Keratinocyte (primary cell): ENCODE measurements around the gene ALPK1. TPM values are rescaled to one million over a fixed set of nuclear protein-coding genes. Genes with fewer than 3 reads are reported as not detected.
A peak's percentile ranks its signal among the peaks of the same experiment; 100 is the strongest.

Source experiments
- DNase-seq: peaks from one replicate; pipeline ENCODE4 v3.0.0-alpha.2; 2011; ENCODE audit warnings: low read depth, missing footprints, low spot score
- FAIRE-seq: peaks from 2 replicates; lab custom pipeline; 2011; peaks lifted over from hg19 to GRCh38; lab: Jason Lieb, UNC
- H2AFZ ChIP-seq: 2 replicates; pipeline ENCODE4 v1.6.0; 2012; ENCODE audit warnings: low read length, control low read depth, inconsistent platforms; ENCODE audit not compliant: control insufficient read depth
- H3K27ac ChIP-seq: 2 replicates; pipeline ENCODE4 v1.5.1; 2011; ENCODE audit warnings: low read length; ENCODE audit not compliant: control insufficient read depth, insufficient read depth
- H3K27me3 ChIP-seq: 3 replicates; pipeline ENCODE4 v1.6.0; 2011; ENCODE audit warnings: low read length; ENCODE audit not compliant: control insufficient read depth, insufficient read depth; ENCODE audit errors: extremely low read depth
- H3K36me3 ChIP-seq, 2 experiments: 2 replicates in 1 of 2; 3 replicates in 1 of 2; pipeline ENCODE4 v1.5.1; 2011; ENCODE audit warnings: low read length in 2 of 2, mild to moderate bottlenecking in 1 of 2; ENCODE audit not compliant: control insufficient read depth in 2 of 2, insufficient read depth in 2 of 2; ENCODE audit errors: extremely low read depth in 1 of 2
- H3K4me1 ChIP-seq: 3 replicates; pipeline ENCODE4 v1.5.1; 2011; ENCODE audit warnings: low read length; ENCODE audit not compliant: control insufficient read depth, insufficient read depth; ENCODE audit errors: extremely low read depth
- H3K4me2 ChIP-seq: 3 replicates; pipeline ENCODE4 v1.6.0; 2011; ENCODE audit warnings: low read depth, low read length; ENCODE audit not compliant: control insufficient read depth, insufficient read depth; ENCODE audit errors: extremely low read depth
- H3K4me3 ChIP-seq, 3 experiments: fragments of 200-600 bp in 1 of 3; sonication (generic) in 1 of 3; 2 replicates in 2 of 3; 3 replicates in 1 of 3; pipeline ENCODE4 v1.5.1; 2011 to 2016; ENCODE audit warnings: low read length in 3 of 3, mild to moderate bottlenecking in 3 of 3, control low read depth in 2 of 3, inconsistent platforms in 1 of 3, low read depth in 1 of 3, mixed read lengths in 1 of 3, mixed run types in 1 of 3, moderate library complexity in 1 of 3; ENCODE audit not compliant: control insufficient read depth in 2 of 3, insufficient read depth in 2 of 3; ENCODE audit errors: extremely low read depth in 1 of 3
- H3K79me2 ChIP-seq: 2 replicates; pipeline ENCODE4 v1.6.0; 2012; ENCODE audit warnings: low read length; ENCODE audit not compliant: control insufficient read depth, insufficient read depth
- H3K9ac ChIP-seq: 3 replicates; pipeline ENCODE4 v1.6.0; 2011; ENCODE audit warnings: low read length; ENCODE audit not compliant: control insufficient read depth, insufficient read depth; ENCODE audit errors: extremely low read depth
- H3K9me1 ChIP-seq: 3 replicates; pipeline ENCODE4 v1.6.0; 2011; ENCODE audit warnings: low read length; ENCODE audit not compliant: control insufficient read depth, insufficient read depth; ENCODE audit errors: extremely low read depth
- H3K9me3 ChIP-seq: 2 replicates; pipeline ENCODE4 v1.5.1; 2012; ENCODE audit warnings: low read depth, low read length; ENCODE audit not compliant: control insufficient read depth
- H4K20me1 ChIP-seq: 3 replicates; pipeline ENCODE4 v1.6.0; 2011; ENCODE audit warnings: low read length; ENCODE audit not compliant: control insufficient read depth, insufficient read depth; ENCODE audit errors: extremely low read depth
- CTCF ChIP-seq, 3 experiments: IDR thresholded peaks in 1 of 3; conservative IDR thresholded peaks in 1 of 3; optimal IDR thresholded peaks in 1 of 3; 2 replicates in 2 of 3; 3 replicates in 1 of 3; pipeline versions ENCODE3 to v1.5.1; 2011; ENCODE audit warnings: low read length in 3 of 3, mild to moderate bottlenecking in 3 of 3, moderate library complexity in 2 of 3, control low read depth in 1 of 3, inconsistent platforms in 1 of 3; ENCODE audit not compliant: insufficient read depth in 2 of 3; ENCODE audit errors: extremely low read depth in 1 of 3
- EZH2 ChIP-seq: IDR thresholded peaks from one replicate; pipeline ENCODE4 v1.6.1; 2012; ENCODE audit warnings: inconsistent platforms, mild to moderate bottlenecking, low read length, moderate library complexity
- dilution Hi-C: fragments of 300-500 bp; cut with MboI; formaldehyde crosslinking; loops from one replicate; pipeline ENCODE4 v1.7.0; 2020; ENCODE audit warnings: low sequenced_read_pairs; ENCODE audit not compliant: extremely low pct_ligation_motif_present
- polyA plus RNA-seq, 5 experiments: library from polyadenylated mRNA; depleted of rRNA in 3 of 5; stranded (reverse) in 3 of 5; stranded (forward) in 1 of 5; unstranded in 1 of 5; fragments of >200 nt; gene quantifications; 1 replicate in 1 of 5; 2 replicates in 3 of 5; 3 replicates in 1 of 5; pipeline versions ENCODE4 v1.2.1 to v1.2.3, GENCODE V29; 2011 to 2012; ENCODE audit warnings: missing spikeins in 2 of 5, low read depth in 1 of 5, low replicate concordance in 1 of 5

ALPK1 gene
- polyA plus RNA-seq, 1 donor (not counting 4 experiments of a cell fraction or from before 2014, with no cell fraction given), result 5.5 TPM

DNA sequence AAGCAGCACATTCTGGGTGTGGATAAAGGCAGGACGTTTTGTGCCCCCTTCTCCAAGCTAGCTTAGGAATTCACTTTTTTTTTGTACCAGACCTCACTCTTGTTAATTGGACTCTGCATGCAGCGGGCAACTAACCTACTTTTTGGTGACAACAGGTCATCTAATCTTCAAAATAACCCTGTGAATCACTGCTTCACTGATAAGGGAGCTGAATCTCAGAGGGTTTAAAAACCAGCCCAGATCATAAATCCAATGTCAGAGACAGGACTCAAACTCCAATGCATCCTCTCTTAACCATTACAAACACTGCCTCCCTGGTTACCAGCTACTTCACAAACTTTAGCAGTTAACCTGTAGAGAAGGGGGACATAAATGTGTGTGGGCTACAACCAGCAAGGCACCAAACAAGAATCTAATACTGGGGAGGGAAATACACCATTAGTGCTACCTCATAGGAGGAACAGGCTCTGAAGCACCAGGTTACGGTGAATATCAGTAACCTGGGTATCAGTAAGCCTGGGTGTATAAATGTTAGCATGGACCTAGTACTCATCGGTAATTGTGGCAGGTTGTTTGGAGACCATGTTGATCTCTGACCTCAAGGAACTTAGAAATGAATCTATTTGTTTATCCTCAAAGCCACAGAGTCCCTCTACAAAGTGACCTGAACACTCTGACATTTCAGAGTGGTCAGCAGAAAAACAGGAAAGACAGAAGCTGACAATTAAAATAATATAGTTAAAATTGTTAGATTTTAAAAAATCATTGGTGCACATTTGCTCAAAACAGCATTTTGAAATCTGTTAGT, 14.1 kb upstream of the ALPK1 start:
- no peaks in the 10 kb centered on the region for H3K36me3 ChIP-seq
- FAIRE-seq (no peak), DNase-seq (no peak)
- H2AFZ ChIP-seq, result no peak overlapping the region
- H3K27me3 ChIP-seq, result no peaks in the 10 kb centered on the region
- H3K4me1 ChIP-seq, result peaks cover 19% of the 10 kb centered on the region
- dilution Hi-C loops, result no loop called here
- no peak overlapping the region for H3K27ac ChIP-seq
- H3K9me1 ChIP-seq, result no peaks in the 10 kb centered on the region
- no peak overlapping the region for H3K4me3 ChIP-seq
- no peak for TF ChIP-seq CTCF (optimal IDR thresholded peaks at IDR 0.05 in 1 of 3, IDR thresholded peaks at IDR 0.05 in 1 of 3, conservative IDR thresholded peaks at IDR 0.05 in 1 of 3; ENCODE audit: extremely low read depth in 1 of 3, insufficient read depth in 2 of 3, low read length in 3 of 3)
- TF ChIP-seq EZH2, result no peak
- peak overlapping the region; percentile 46 for H3K4me2 ChIP-seq
- H4K20me1 ChIP-seq, result no peaks in the 10 kb centered on the region
- H3K79me2 ChIP-seq, result peaks cover 26% of the 10 kb centered on the region
- no peak overlapping the region for H3K9ac ChIP-seq
- H3K9me3 ChIP-seq, result no peaks in the 10 kb centered on the region

DNA sequence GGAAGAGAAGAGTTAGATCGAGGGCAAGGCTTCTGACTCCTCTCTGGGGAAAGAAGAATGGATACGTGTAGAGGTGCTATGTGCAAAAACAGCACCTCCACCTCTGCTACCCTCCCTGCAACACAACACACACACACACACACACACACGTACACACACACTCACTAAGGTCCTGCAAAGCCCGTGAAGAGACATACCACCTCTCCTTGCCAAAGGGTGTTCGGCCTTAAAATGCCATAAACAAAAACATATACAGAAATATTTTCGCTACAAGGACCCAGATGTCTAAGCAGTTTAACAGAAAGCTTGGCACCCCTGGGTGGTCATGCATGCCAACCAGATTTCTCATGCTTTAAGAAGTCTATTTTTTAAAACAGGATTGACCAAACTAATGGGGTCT, 13.0 kb upstream of the ALPK1 start:
- H3K9ac ChIP-seq, result peak overlapping the region; percentile 84
- H3K9me3 ChIP-seq, result no peaks in the 10 kb centered on the region
- peak overlapping the region; percentile 40 for H2AFZ ChIP-seq
- peaks cover 23% of the 10 kb centered on the region for H3K79me2 ChIP-seq
- FAIRE-seq, result no peak
- H3K27me3 ChIP-seq, result no peaks in the 10 kb centered on the region
- H3K4me3 ChIP-seq, result peak overlapping the region; percentile 70 to 87 (median 77)
- no peak for DNase-seq
- dilution Hi-C loops, result no loop called here
- peak overlapping the region; percentile 99 for H3K4me2 ChIP-seq
- no peaks in the 10 kb centered on the region for H3K9me1 ChIP-seq
- H3K36me3 ChIP-seq, result no peaks in the 10 kb centered on the region
- TF ChIP-seq EZH2, result no peak
- no peaks in the 10 kb centered on the region for H4K20me1 ChIP-seq
- H3K27ac ChIP-seq, result peak overlapping the region; percentile 10
- H3K4me1 ChIP-seq, result peaks cover 13% of the 10 kb centered on the region
